ENCODE data around the gene GABRR3. TPM values are rescaled to one million over a fixed set of nuclear protein-coding genes. Genes with fewer than 3 reads are reported as not detected.

GABRR3 gene
- not detected for total RNA-seq (2013)
- not detected for polyA plus RNA-seq
- not detected in 2 replicates for polyA minus RNA-seq
- total RNA-seq: 0 to 3.8 (median 0.05) reads per million in 11 experiments

DNA sequence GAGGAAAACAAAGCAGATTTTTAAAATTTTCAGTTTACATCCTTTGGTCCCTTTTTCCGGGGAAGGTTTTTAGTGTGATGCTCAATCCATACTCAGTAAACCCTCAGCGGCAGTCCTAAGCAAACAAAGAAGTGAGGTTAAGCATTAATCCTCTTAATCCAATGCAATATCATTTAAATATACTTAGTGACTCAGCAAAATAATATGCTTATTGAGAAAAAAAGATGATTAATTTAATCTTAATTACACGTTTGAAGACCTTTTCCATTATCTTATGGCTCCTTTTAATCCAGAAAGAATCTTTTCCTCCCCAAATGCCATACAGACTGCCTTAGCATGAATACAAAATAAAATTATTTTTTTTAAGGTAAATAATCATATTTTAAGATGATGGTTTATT is at the start of gene GABRR3:
TSS of gene GABRR3 (minus strand) at position 108 of the 400 bp plus-strand sequence. CDS start 328 bp downstream, outside the sequence.
- Histone ChIP-seq H4K20me1 (ENCODE audit: insufficient read depth, low read length) (no peaks in the 10 kb centered on the region), H3K4me1 (ENCODE audit: control insufficient read depth in 1 of 2, insufficient read depth in 2 of 2, low read length in 2 of 2) (no peaks in the 10 kb centered on the region), H3K27ac (ENCODE audit: low read depth in 1 of 2, low read length in 2 of 2) (no peak within 1 kb of the TSS), H3K36me3 (replicated peaks in 1 of 2; ENCODE audit: control insufficient read depth in 1 of 2, insufficient read depth in 2 of 2, low read length in 2 of 2) (no peaks in the 10 kb centered on the region), H3K9ac (ENCODE audit: insufficient read depth, low read length, poor library complexity, severe bottlenecking) (no peak within 1 kb of the TSS), H2AFZ (ENCODE audit: insufficient read depth, low read depth, low read length, poor library complexity, severe bottlenecking) (no peak within 1 kb of the TSS), H3K4me2 (replicated peaks; ENCODE audit: extremely low read depth, low read length, poor library complexity, severe bottlenecking) (no peak within 1 kb of the TSS), H3K27me3 (ENCODE audit: control insufficient read depth in 2 of 2, insufficient read depth in 2 of 2, low read length in 2 of 2) (peaks cover 6 to 7% of the 10 kb centered on the region in 2 donors), H3K4me3 (replicated peaks in 1 of 3; ENCODE audit: low read depth in 2 of 3, low read length in 3 of 3) (no peak within 1 kb of the TSS), H3K79me2 (ENCODE audit: insufficient read depth, low read length) (no peaks in the 10 kb centered on the region), H3K9me3 (replicated peaks in 1 of 2; ENCODE audit: control insufficient read depth in 1 of 2, insufficient read depth in 1 of 2, low read length in 2 of 2) (no peaks in the 10 kb centered on the region)
- no peak for DNase-seq
- peaks cover 4 to 11% (median 5%) of the 10 kb centered on the region in 3 donors for H3K27me3 Mint-ChIP-seq (ENCODE audit: low read depth in 3 of 3)
- TF ChIP-seq, protein P1, sequence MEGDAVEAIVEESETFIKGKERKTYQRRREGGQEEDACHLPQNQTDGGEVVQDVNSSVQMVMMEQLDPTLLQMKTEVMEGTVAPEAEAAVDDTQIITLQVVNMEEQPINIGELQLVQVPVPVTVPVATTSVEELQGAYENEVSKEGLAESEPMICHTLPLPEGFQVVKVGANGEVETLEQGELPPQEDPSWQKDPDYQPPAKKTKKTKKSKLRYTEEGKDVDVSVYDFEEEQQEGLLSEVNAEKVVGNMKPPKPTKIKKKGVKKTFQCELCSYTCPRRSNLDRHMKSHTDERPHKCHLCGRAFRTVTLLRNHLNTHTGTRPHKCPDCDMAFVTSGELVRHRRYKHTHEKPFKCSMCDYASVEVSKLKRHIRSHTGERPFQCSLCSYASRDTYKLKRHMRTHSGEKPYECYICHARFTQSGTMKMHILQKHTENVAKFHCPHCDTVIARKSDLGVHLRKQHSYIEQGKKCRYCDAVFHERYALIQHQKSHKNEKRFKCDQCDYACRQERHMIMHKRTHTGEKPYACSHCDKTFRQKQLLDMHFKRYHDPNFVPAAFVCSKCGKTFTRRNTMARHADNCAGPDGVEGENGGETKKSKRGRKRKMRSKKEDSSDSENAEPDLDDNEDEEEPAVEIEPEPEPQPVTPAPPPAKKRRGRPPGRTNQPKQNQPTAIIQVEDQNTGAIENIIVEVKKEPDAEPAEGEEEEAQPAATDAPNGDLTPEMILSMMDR (IDR thresholded peaks at IDR 0.05): no peak
- H3K27ac Mint-ChIP-seq: no peak within 1 kb of the TSS
- H3K4me3 Mint-ChIP-seq: no peak within 1 kb of the TSS
- intact Hi-C loops (cut with micrococcal nuclease): loop anchor here in 1 of 2 donors (5.0 kb wide), 1 partner anchor 292 kb away; no protein-coding TSS in a partner anchor
- peaks cover 4% of the 10 kb centered on the region for H3K4me1 Mint-ChIP-seq
- H3K36me3 Mint-ChIP-seq: no peaks in the 10 kb centered on the region
- peaks cover 0 to 1% (median 0%) of the 10 kb centered on the region in 7 donors for H3K9me3 Mint-ChIP-seq
- WGBS (ENCODE audit: insufficient coverage): no CpG with 5 or more reads among the region's 3 CpGs

DNA sequence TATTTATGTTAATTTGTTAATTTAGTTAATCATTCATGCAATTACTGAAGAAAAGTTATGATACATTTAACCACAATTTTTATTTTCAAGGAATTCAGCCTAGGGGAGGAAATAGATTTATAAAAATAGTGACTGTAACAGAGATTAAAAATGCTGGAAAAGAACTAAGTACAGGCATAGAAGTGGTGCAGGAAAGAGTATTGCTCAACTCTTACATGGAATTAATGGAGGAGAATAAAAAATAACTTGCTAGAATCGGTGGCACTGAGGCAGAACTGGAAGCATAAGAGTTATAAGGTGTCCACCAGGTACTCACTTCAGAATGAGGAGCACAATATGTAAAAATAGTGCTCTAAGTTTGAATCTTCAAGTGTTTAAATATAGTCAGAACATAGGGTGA is 38.4 kb upstream of the GABRR3 start:
- intact Hi-C loops (cut with micrococcal nuclease): no loop called here
- no peak overlapping the region for H2AFZ ChIP-seq (ENCODE audit: insufficient read depth, low read depth, low read length, poor library complexity, severe bottlenecking)
- Mint-ChIP-seq H3K27me3 (ENCODE audit: low read depth in 3 of 3) (peaks cover 1 to 7% (median 2%) of the 10 kb centered on the region in 3 donors), H3K4me1 (no peaks in the 10 kb centered on the region), H3K9me3 (peaks cover 0 to 3% (median 0%) of the 10 kb centered on the region in 7 donors), H3K4me3 (no peak overlapping the region), H3K27ac (no peak overlapping the region), H3K36me3 (no peaks in the 10 kb centered on the region)
- no peak overlapping the region for H3K4me3 ChIP-seq (replicated peaks in 1 of 3; ENCODE audit: low read depth in 2 of 3, low read length in 3 of 3)
- no peaks in the 10 kb centered on the region for H3K4me1 ChIP-seq (ENCODE audit: control insufficient read depth in 1 of 2, insufficient read depth in 2 of 2, low read length in 2 of 2)
- H3K4me2 ChIP-seq (replicated peaks; ENCODE audit: extremely low read depth, low read length, poor library complexity, severe bottlenecking): no peak overlapping the region
- no peaks in the 10 kb centered on the region for H3K9me3 ChIP-seq (replicated peaks in 1 of 2; ENCODE audit: control insufficient read depth in 1 of 2, insufficient read depth in 1 of 2, low read length in 2 of 2)
- TF ChIP-seq, protein P1 (IDR thresholded peaks at IDR 0.05): no peak
- DNase-seq: no peak
- no peaks in the 10 kb centered on the region for H3K79me2 ChIP-seq (ENCODE audit: insufficient read depth, low read length)
- WGBS (ENCODE audit: insufficient coverage): 17% methylated on average over 1 of the region's 1 CpG
- no peaks in the 10 kb centered on the region for H3K27me3 ChIP-seq (ENCODE audit: control insufficient read depth in 2 of 2, insufficient read depth in 2 of 2, low read length in 2 of 2)
- H3K27ac ChIP-seq (ENCODE audit: low read depth in 1 of 2, low read length in 2 of 2): no peak overlapping the region
- H3K9ac ChIP-seq (ENCODE audit: insufficient read depth, low read length, poor library complexity, severe bottlenecking): no peak overlapping the region
- no peaks in the 10 kb centered on the region for H3K36me3 ChIP-seq (replicated peaks in 1 of 2; ENCODE audit: control insufficient read depth in 1 of 2, insufficient read depth in 2 of 2, low read length in 2 of 2)
- no peaks in the 10 kb centered on the region for H4K20me1 ChIP-seq (ENCODE audit: insufficient read depth, low read length)
